Stomach smooth muscle (tissue), 2 donors: ENCODE data around the gene TTLL3.

Source experiments
- H3K27ac ChIP-seq: one replicate; pipeline ENCODE4 v1.7.0; 2013; ENCODE audit warnings: mild to moderate bottlenecking, low read length, inconsistent platforms
- H3K27me3 ChIP-seq, 2 donors: one replicate each; pipeline ENCODE4 v1.7.0; 2013; ENCODE audit warnings: low read length in 2 of 2; ENCODE audit not compliant: insufficient read depth in 2 of 2, control insufficient read depth in 1 of 2
- H3K36me3 ChIP-seq, 2 donors: one replicate each; pipeline ENCODE4 v1.7.0; 2013; ENCODE audit warnings: low read length in 2 of 2; ENCODE audit not compliant: control insufficient read depth in 2 of 2, insufficient read depth in 2 of 2
- H3K4me1 ChIP-seq: one replicate; pipeline ENCODE4 v1.7.0; 2013; ENCODE audit warnings: low read length; ENCODE audit not compliant: control insufficient read depth, insufficient read depth
- H3K4me3 ChIP-seq, 2 donors: one replicate each; pipeline ENCODE4 v1.7.0; 2013; ENCODE audit warnings: low read length in 2 of 2
- H3K9ac ChIP-seq, 2 donors: one replicate each; pipeline ENCODE4 v1.7.0; 2013; ENCODE audit warnings: low read length in 2 of 2, mild to moderate bottlenecking in 1 of 2
- H3K9me3 ChIP-seq, 2 donors: one replicate each; pipeline ENCODE4 v1.7.0; 2013; ENCODE audit warnings: low read length in 2 of 2; ENCODE audit not compliant: control insufficient read depth in 2 of 2
- donor health status: healthy.
- donor health status: Pancreatic carcinoma.

TTLL3 gene

GRCh38 chr3:9792405-9793160, 17.5 kb upstream of the TTLL3 start, which contains the start of the genes ARPC4 and TADA3:
Gene ARPC4, plus strand, starts transcription at chr3:9793082. Its CDS starts 40 bp downstream, at chr3:9793122.
Gene TADA3, minus strand, starts transcription at chr3:9792473. Its CDS starts 1,007 bp downstream, at chr3:9791466.
- peak within 1 kb of the TSS; percentile 97 to 98 for H3K4me3 ChIP-seq
- H3K27me3 ChIP-seq = no peaks in the 10 kb centered on the region
- no peaks in the 10 kb centered on the region for H3K9me3 ChIP-seq
- H3K4me1 ChIP-seq = peaks cover 36% of the 10 kb centered on the region
- H3K9ac ChIP-seq = peak within 1 kb of the TSS; percentile 99 to 100
- H3K36me3 ChIP-seq = peaks cover 22 to 26% of the 10 kb centered on the region in 2 donors
- peak within 1 kb of the TSS; percentile 97 for H3K27ac ChIP-seq

- Histone ChIP-seq H3K4me1 (peaks cover 36% of the 10 kb centered on the region), H3K9ac (peak overlapping the region; percentile 99 to 100), H3K27ac (peak overlapping the region; percentile 97), H3K27me3 (no peaks in the 10 kb centered on the region), H3K9me3 (no peaks in the 10 kb centered on the region), H3K4me3 (peak overlapping the region; percentile 97 to 98), H3K36me3 (peaks cover 26 to 28% of the 10 kb centered on the region in 2 donors)
Observed at GRCh38 chr3:9793161-9793781, 16.8 kb upstream of the TTLL3 start.

GRCh38 chr3:9794400-9794799, 15.7 kb upstream of the TTLL3 start:
- Histone ChIP-seq H3K4me3 (peak overlapping the region in 1 of 2 donors; percentile 98), H3K4me1 (peaks cover 36% of the 10 kb centered on the region), H3K36me3 (peaks cover 30 to 31% of the 10 kb centered on the region in 2 donors), H3K27me3 (no peaks in the 10 kb centered on the region), H3K9ac (no peak overlapping the region), H3K27ac (no peak overlapping the region), H3K9me3 (no peaks in the 10 kb centered on the region)

- peaks cover 36% of the 10 kb centered on the region for H3K4me1 ChIP-seq
- H3K4me3 ChIP-seq = no peak overlapping the region
- no peaks in the 10 kb centered on the region for H3K9me3 ChIP-seq
- no peaks in the 10 kb centered on the region for H3K27me3 ChIP-seq
- H3K36me3 ChIP-seq = peaks cover 33 to 34% of the 10 kb centered on the region in 2 donors
- H3K9ac ChIP-seq = no peak overlapping the region
- no peak overlapping the region for H3K27ac ChIP-seq
Observed at GRCh38 chr3:9795207-9795606, 14.9 kb upstream of the TTLL3 start.

- no peaks in the 10 kb centered on the region for H3K27me3 ChIP-seq
- no peak overlapping the region for H3K9ac ChIP-seq
- peaks cover 38 to 40% of the 10 kb centered on the region in 2 donors for H3K36me3 ChIP-seq
- H3K27ac ChIP-seq = no peak overlapping the region
- peaks cover 17% of the 10 kb centered on the region for H3K4me1 ChIP-seq
- no peak overlapping the region for H3K4me3 ChIP-seq
- H3K9me3 ChIP-seq = no peaks in the 10 kb centered on the region
Observed at GRCh38 chr3:9797196-9797945, 12.7 kb upstream of the TTLL3 start.

- no peaks in the 10 kb centered on the region for H3K9me3 ChIP-seq
- no peak overlapping the region for H3K27ac ChIP-seq
- H3K4me1 ChIP-seq = peaks cover 3% of the 10 kb centered on the region
- no peaks in the 10 kb centered on the region for H3K27me3 ChIP-seq
- H3K4me3 ChIP-seq = no peak overlapping the region
- H3K9ac ChIP-seq = no peak overlapping the region
- peaks cover 59 to 63% of the 10 kb centered on the region in 2 donors for H3K36me3 ChIP-seq
Observed at GRCh38 chr3:9800529-9800928, 9.5 kb upstream of the TTLL3 start.

- Histone ChIP-seq H3K27ac (no peak overlapping the region), H3K9ac (no peak overlapping the region), H3K9me3 (no peaks in the 10 kb centered on the region), H3K4me1 (no peaks in the 10 kb centered on the region), H3K27me3 (no peaks in the 10 kb centered on the region), H3K4me3 (no peak overlapping the region), H3K36me3 (peaks cover 56 to 71% of the 10 kb centered on the region in 2 donors)
Observed at GRCh38 chr3:9803494-9803893, 6.6 kb upstream of the TTLL3 start.

- peaks cover 44 to 59% of the 10 kb centered on the region in 2 donors for H3K36me3 ChIP-seq
- no peak overlapping the region for H3K9ac ChIP-seq
- H3K9me3 ChIP-seq = no peaks in the 10 kb centered on the region
- no peaks in the 10 kb centered on the region for H3K27me3 ChIP-seq
- H3K4me3 ChIP-seq = no peak overlapping the region
- peaks cover 12% of the 10 kb centered on the region for H3K4me1 ChIP-seq
- no peak overlapping the region for H3K27ac ChIP-seq
Observed at GRCh38 chr3:9804996-9805395, 5.1 kb upstream of the TTLL3 start.

- Histone ChIP-seq H3K27me3 (no peaks in the 10 kb centered on the region), H3K4me3 (no peak overlapping the region), H3K27ac (no peak overlapping the region), H3K9ac (no peak overlapping the region), H3K36me3 (peaks cover 40 to 51% of the 10 kb centered on the region in 2 donors), H3K9me3 (no peaks in the 10 kb centered on the region), H3K4me1 (peaks cover 20% of the 10 kb centered on the region)
Observed at GRCh38 chr3:9806137-9806536, 3.9 kb upstream of the TTLL3 start.

GRCh38 chr3:9806688-9807589, 3.1 kb upstream of the TTLL3 start:
- Histone ChIP-seq H3K9me3 (no peaks in the 10 kb centered on the region), H3K4me1 (peaks cover 21% of the 10 kb centered on the region), H3K9ac (no peak overlapping the region), H3K4me3 (no peak overlapping the region), H3K27me3 (no peaks in the 10 kb centered on the region), H3K36me3 (peaks cover 33 to 45% of the 10 kb centered on the region in 2 donors), H3K27ac (no peak overlapping the region)
